Measurements from ENCODE around the gene SEL1L3. TPM values are rescaled to one million over a fixed set of nuclear protein-coding genes. Genes with fewer than 3 reads are reported as not detected.

Gene SEL1L3
- total RNA-seq, 1 donor from 2014 or later, result 62.7 TPM

DNA sequence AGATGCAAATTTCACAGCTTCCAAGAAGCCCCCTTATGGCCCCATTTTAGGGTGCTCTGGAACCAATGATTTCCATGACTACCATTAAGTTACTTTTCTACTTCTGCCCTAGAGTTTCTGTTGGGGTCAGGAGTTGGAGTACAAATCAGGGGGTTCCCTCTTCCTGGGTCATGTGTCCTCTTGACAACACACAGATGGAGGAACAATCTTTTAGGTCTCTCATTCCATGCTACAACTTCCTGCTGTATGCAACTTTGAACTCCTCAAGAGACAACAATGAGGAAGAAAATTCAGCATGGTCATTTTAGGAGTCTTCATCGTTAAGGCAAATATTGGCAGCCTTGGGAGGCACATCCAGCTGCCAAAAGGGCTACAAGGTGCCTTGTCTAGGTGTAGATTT, 79.7 kb downstream of the SEL1L3 start:
- H3K27me3 Mint-ChIP-seq, result no peaks in the 10 kb centered on the region
- peaks cover 5% of the 10 kb centered on the region for H3K4me1 Mint-ChIP-seq (ENCODE audit: low read depth)
- no peak overlapping the region for H3K27ac Mint-ChIP-seq
- DNase-seq (ENCODE audit: low spot score, unreplicated experiment), result no peak
- peaks cover 31% of the 10 kb centered on the region for H3K36me3 Mint-ChIP-seq (ENCODE audit: insufficient read depth)
- H3K4me3 Mint-ChIP-seq (ENCODE audit: low read depth), result no peak overlapping the region
- no peaks in the 10 kb centered on the region for H3K9me3 Mint-ChIP-seq (ENCODE audit: low read depth)
- TF ChIP-seq, protein P1, sequence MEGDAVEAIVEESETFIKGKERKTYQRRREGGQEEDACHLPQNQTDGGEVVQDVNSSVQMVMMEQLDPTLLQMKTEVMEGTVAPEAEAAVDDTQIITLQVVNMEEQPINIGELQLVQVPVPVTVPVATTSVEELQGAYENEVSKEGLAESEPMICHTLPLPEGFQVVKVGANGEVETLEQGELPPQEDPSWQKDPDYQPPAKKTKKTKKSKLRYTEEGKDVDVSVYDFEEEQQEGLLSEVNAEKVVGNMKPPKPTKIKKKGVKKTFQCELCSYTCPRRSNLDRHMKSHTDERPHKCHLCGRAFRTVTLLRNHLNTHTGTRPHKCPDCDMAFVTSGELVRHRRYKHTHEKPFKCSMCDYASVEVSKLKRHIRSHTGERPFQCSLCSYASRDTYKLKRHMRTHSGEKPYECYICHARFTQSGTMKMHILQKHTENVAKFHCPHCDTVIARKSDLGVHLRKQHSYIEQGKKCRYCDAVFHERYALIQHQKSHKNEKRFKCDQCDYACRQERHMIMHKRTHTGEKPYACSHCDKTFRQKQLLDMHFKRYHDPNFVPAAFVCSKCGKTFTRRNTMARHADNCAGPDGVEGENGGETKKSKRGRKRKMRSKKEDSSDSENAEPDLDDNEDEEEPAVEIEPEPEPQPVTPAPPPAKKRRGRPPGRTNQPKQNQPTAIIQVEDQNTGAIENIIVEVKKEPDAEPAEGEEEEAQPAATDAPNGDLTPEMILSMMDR (IDR thresholded peaks at IDR 0.05; ENCODE audit: unreplicated experiment), result no peak

DNA sequence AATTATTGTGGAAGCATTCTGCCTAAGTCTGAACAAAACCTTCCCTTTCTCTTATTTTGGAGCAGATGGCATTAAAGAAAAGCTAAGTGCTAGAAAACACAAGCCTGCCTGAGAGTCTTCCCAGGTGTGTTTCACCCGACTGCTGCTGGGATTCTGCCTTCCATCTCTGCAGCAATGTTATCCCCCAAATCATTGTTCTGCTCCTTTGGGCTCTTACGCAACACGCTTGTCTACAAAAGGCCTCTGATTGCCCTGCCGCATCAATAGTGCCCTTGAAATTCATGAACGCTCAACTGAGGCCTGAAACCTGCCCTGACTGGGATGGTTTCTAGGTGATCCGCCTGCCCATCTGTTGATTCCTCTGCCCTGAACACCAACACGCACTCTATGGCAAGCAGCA, 80.3 kb downstream of the SEL1L3 start:
- peaks cover 32% of the 10 kb centered on the region for H3K36me3 Mint-ChIP-seq (ENCODE audit: insufficient read depth)
- no peak overlapping the region for H3K4me3 Mint-ChIP-seq (ENCODE audit: low read depth)
- peaks cover under 1% of the 10 kb centered on the region for H3K9me3 Mint-ChIP-seq (ENCODE audit: low read depth)
- H3K27me3 Mint-ChIP-seq, result no peaks in the 10 kb centered on the region
- no peak overlapping the region for H3K27ac Mint-ChIP-seq
- H3K4me1 Mint-ChIP-seq (ENCODE audit: low read depth), result no peaks in the 10 kb centered on the region
- no peak for DNase-seq (ENCODE audit: low spot score, unreplicated experiment)
- TF ChIP-seq, protein P1 (IDR thresholded peaks at IDR 0.05; ENCODE audit: unreplicated experiment), result no peak

DNA sequence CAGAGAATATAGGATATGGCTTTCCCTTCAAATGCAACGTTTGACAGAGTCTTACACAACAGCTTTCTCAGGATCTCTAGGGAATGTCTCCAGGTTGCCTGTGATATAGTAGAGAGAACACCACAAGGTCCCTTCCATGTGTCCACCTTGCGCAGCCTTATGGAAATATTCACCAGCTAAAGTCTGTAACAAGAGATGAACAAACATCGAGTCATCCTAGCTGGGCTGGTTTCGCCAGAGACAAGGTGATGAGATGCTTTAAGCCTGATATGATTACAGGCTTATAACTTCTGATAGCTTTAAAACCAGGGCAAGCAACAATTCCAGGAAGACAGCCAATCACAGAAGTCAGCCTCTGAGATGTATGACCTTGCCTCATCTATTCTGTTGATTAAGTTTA, 83.8 kb downstream of the SEL1L3 start:
- Mint-ChIP-seq H3K36me3 (ENCODE audit: insufficient read depth) (peaks cover 40% of the 10 kb centered on the region), H3K27me3 (no peaks in the 10 kb centered on the region)

DNA sequence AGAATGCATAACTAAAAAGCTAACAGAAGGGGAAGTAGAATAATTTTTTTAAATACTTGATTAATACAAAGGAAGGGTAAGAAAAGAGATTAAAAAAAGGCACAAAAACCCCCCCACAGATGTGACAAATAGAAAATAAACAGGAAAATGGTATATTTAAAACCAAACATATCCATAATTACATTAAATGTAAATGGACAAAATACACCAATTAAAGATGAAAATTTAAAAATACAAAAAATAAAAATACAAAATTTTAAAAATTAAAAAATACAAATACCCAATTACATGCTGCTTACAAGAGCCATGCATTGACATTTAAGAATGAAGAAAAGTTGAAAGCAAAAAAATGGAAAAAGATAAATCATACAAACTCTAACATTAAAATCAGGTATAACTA, 86.0 kb downstream of the SEL1L3 start:
- peaks cover 7% of the 10 kb centered on the region for H3K9me3 Mint-ChIP-seq (ENCODE audit: low read depth)
- no peak for DNase-seq (ENCODE audit: low spot score, unreplicated experiment)
- H3K27me3 Mint-ChIP-seq, result no peaks in the 10 kb centered on the region
- TF ChIP-seq, protein P1 (IDR thresholded peaks at IDR 0.05; ENCODE audit: unreplicated experiment), result no peak
- no peaks in the 10 kb centered on the region for H3K4me1 Mint-ChIP-seq (ENCODE audit: low read depth)
- H3K27ac Mint-ChIP-seq, result no peak overlapping the region
- H3K4me3 Mint-ChIP-seq (ENCODE audit: low read depth), result no peak overlapping the region
- H3K36me3 Mint-ChIP-seq (ENCODE audit: insufficient read depth), result peaks cover 41% of the 10 kb centered on the region

More for the DNA sequence above, 83.8 kb downstream of the SEL1L3 start:
- Mint-ChIP-seq H3K9me3 (ENCODE audit: low read depth) (peaks cover 7% of the 10 kb centered on the region), H3K4me3 (ENCODE audit: low read depth) (no peak overlapping the region), H3K27ac (no peak overlapping the region), H3K4me1 (ENCODE audit: low read depth) (no peaks in the 10 kb centered on the region)
- DNase-seq (ENCODE audit: low spot score, unreplicated experiment), result no peak
- TF ChIP-seq, protein P1 (IDR thresholded peaks at IDR 0.05; ENCODE audit: unreplicated experiment), result no peak

DNA sequence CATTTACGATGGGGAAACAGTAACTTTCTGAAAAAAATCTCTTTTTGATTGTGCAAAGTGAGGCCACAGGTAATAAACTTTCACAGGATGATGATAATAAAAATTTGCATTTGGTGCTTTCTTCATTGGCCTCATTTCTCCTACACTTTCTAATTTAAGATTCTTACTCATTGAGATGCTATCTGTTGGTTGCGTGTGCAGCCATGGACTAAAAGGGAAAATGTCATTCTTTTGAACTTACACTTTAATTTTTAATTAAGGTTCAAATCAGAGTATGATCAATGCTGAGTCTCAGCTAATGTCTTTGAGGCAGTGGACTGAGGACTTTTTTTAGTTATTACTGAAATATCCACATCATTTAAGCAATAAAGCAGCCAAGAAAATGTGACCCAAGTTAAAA, 87.6 kb downstream of the SEL1L3 start:
- Mint-ChIP-seq H3K4me1 (ENCODE audit: low read depth) (no peaks in the 10 kb centered on the region), H3K4me3 (ENCODE audit: low read depth) (no peak overlapping the region), H3K27me3 (no peaks in the 10 kb centered on the region), H3K27ac (no peak overlapping the region), H3K9me3 (ENCODE audit: low read depth) (peaks cover 7% of the 10 kb centered on the region), H3K36me3 (ENCODE audit: insufficient read depth) (peaks cover 38% of the 10 kb centered on the region)
- DNase-seq (ENCODE audit: low spot score, unreplicated experiment), result no peak
- TF ChIP-seq, protein P1 (IDR thresholded peaks at IDR 0.05; ENCODE audit: unreplicated experiment), result no peak
